ENCODE measurements around the gene FCRL5.

- no peak for TF ChIP-seq RARB (CRISPR knock-in tag; IDR thresholded peaks at IDR 0.05)
- TF ChIP-seq TOX (CRISPR knock-in tag; IDR thresholded peaks at IDR 0.05; ENCODE audit: borderline replicate concordance), result no peak
- TF ChIP-seq, protein P1, sequence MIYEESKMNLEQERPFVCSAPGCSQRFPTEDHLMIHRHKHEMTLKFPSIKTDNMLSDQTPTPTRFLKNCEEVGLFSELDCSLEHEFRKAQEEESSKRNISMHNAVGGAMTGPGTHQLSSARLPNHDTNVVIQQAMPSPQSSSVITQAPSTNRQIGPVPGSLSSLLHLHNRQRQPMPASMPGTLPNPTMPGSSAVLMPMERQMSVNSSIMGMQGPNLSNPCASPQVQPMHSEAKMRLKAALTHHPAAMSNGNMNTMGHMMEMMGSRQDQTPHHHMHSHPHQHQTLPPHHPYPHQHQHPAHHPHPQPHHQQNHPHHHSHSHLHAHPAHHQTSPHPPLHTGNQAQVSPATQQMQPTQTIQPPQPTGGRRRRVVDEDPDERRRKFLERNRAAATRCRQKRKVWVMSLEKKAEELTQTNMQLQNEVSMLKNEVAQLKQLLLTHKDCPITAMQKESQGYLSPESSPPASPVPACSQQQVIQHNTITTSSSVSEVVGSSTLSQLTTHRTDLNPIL (CRISPR knock-in tag; IDR thresholded peaks at IDR 0.05; ENCODE audit: low read depth), result no peak
- TF ChIP-seq ZFP3 (CRISPR knock-in tag; IDR thresholded peaks at IDR 0.05), result no peak
- no peak for TF ChIP-seq TCF4 (CRISPR knock-in tag; IDR thresholded peaks at IDR 0.05; ENCODE audit: borderline replicate concordance)
- no peak for TF ChIP-seq ESRRG (CRISPR knock-in tag; IDR thresholded peaks at IDR 0.05)
- TF ChIP-seq ZFP30 (CRISPR knock-in tag; IDR thresholded peaks at IDR 0.05), result no peak
- no peak for TF ChIP-seq SNAI2 (CRISPR knock-in tag; IDR thresholded peaks at IDR 0.05)
- no peak for TF ChIP-seq ZNF565 (CRISPR knock-in tag; conservative IDR thresholded peaks at IDR 0.05; ENCODE audit: low read depth)
- TF ChIP-seq CSDC2 (CRISPR knock-in tag; IDR thresholded peaks at IDR 0.05), result no peak
Measured at GRCh38 chr1:157558119-157558518, 5.8 kb upstream of the FCRL5 start.
